ENCODE measurements around the gene ANKRD13D.
A peak's percentile ranks its signal among the peaks of the same experiment; 100 is the strongest.

The ANKRD13D gene

DNA sequence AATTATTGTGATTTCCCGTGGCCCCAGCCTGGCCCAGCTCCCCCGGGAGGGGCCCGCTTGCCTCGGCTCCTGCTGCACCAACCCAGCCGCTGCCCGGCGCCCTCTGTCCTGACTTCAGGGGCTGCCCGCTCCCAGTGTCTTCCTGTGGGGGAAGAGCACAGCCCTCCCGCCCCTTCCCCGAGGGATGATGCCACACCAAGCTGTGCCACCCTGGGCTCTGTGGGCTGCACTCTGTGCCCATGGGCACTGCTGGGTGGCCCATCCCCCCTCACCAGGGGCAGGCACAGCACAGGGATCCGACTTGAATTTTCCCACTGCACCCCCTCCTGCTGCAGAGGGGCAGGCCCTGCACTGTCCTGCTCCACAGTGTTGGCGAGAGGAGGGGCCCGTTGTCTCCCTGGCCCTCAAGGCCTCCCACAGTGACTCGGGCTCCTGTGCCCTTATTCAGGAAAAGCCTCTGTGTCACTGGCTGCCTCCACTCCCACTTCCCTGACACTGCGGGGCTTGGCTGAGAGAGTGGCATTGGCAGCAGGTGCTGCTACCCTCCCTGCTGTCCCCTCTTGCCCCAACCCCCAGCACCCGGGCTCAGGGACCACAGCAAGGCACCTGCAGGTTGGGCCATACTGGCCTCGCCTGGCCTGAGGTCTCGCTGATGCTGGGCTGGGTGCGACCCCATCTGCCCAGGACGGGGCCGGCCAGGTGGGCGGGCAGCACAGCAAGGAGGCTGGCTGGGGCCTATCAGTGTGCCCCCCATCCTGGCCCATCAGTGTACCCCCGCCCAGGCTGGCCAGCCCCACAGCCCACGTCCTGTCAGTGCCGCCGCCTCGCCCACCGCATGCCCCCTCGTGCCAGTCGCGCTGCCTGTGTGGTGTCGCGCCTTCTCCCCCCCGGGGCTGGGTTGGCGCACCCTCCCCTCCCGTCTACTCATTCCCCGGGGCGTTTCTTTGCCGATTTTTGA lies 3.3 kb upstream of the ANKRD13D start:
- DNase-seq (ENCODE audit: low read depth in 2 of 2, low spot score in 1 of 2), result no peak

DNA sequence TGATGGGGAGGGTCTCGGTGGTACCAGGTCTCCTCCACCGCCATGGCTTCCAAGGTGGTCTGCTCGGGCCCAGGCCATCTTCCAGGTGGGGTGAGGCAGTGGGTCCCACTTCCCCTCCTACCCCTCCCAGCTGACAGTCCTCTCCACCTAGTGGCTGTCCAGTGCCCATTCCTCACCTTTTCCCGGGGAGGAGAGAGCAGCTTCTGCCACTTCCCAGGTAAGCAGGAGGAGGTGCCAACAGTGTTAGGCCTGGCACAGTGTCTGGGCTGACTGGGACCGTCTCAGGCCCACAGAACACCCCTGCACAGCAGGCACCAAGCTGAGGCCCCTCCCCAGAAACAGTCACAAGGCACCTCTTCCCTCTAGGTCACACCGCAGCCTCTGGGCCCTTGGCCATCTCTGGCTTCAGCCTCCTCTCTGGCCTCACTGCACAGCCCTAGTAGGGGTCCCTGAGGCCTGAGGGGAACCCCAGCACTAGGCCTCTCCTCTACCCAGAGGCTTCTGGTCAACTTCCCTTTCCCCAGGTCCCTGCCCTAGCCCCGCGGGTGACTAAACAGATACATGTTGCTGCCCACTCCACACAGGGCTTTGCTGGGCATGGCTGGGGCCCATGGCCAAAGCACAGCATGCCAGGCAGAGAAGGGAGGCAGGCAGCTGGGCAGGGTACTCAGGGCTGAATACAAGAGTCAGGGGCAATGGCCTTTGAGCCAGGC lies 2.3 kb upstream of the ANKRD13D start:
- DNase-seq (ENCODE audit: low read depth in 2 of 2, low spot score in 1 of 2), result no peak

DNA sequence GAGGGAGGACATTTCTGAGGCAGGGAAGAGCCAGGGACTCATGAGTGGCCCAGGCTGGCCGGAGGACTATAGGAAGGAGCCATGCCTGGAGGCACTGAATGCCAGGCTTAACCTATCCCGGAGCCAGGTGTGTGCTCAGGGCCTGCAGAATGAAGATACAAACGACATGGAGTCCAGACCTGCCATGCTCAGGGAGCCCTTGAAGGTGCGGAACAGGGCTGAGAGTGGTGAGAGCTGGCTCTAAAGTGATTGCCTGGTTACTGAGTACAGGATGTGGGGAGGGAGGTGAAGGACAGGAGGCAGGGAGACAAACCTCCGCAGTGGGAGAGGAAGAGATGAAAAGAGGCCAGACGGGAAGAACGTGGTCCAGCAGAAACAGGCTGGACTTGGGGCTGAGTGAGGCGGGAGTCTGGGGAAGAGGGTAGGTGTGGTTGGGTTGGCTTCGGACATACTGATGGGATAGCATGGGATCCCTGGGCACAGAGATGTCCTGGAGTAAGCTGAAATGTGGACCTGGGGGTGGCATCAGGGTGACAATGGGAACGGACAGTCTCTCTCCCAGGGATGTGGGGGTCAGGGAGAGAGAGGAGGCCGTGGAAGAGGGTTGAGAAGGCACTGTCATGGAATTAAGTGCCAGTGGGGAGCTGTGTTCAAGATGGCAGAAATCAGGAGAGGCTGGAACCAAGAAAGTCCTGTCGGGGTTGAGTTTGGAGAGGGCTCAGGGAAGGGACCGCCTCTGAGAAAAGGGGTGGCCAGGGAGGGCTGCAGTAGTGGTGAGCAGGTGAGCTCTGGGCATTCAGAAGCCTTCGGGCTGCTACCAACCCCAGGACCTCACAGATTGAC lies 1.5 kb upstream of the ANKRD13D start:
- no peak for DNase-seq (ENCODE audit: low read depth in 2 of 2, low spot score in 1 of 2)

DNA sequence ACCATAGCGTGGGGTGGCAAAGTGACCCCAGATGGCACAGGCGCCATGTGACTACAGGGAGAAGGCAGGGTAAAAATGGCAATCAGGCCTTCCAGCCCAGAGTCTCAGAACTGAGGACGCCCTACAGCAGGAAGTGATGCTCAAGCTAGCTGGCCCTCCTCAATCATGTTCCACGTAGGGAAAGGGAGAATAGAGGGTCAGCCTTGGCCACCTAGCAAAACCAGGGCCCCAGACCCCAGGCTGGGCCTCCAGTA lies 978 bp upstream of the ANKRD13D start:
- DNase-seq (ENCODE audit: low read depth in 2 of 2, low spot score in 1 of 2), result no peak

DNA sequence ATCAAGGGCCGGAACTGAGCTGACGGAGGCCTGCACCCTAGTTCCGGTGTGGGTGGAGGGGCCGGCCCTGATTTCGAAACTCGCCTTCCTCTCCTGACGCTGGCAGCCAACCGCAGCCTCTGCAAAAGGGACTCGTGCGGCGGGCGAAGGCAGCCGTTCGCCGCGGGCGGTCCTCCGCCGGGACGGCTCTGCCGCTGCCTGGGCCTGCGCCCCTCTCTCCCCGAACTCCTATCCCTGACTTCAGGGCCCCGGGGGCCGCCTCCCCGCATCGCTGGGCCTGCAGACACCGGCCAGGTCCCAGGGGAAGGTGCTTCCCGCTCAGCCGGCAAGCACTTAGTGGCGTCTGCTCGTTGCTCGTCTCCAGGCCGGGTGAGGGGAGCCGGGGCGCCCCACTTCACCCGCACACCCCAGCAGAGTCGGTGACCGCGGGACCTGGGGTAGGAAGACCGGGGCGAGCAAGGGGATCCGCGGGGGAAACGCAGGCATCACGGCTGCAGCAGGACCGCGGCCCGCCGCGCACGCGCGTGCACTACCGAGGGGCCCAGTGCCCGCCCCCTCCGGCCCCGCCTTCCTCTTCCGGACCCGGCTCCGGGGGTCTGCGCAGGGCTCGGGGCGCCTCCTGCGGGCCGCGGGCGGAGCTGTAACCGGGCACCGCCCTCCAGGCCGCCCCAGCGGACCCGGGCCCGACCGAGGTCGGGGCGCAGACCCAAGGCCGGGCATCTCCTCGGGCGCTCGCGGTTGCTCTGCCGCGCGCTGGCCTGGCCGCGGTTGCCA lies 464 bp upstream of the ANKRD13D start:
- peak; percentile 81 to 82 for DNase-seq (ENCODE audit: low read depth in 2 of 2, low spot score in 1 of 2)

DNA sequence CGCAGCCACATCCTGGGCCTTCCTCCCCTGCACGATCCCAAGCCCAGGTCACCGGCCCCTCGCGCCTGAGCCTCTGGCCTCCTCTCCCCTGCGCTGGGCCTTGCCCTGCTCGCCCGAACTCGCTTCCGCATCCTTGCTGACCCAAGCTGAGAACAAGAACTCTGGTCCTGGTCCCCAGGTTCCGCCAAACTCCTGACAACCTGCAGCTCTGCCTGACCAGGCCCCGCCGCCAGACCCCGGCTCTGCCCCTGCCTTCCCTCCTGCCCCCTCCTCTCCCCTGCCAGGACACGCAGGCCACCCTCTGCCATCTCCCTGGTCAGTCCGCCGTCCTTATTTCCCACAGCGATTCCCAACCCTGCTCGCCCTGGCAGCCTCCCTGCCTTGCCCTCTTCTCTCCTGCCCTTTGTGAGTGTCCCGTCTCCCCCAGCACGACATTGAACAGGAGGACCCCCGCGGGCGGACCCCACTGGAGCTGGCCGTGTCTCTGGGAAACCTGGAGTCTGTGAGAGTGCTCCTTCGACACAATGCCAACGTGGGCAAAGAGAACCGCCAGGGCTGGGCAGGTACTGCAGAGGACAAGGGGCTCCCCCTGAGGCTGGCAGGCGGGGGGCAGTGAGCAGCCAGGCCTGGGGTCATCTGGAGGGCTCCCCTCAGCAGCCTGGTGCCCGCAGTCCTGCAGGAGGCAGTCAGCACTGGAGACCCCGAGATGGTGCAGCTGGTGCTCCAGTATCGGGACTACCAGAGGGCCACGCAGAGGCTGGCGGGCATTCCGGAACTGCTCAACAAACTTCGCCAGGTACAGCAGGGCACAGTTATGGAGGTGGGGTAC lies 762 bp downstream of the ANKRD13D start:
- DNase-seq (ENCODE audit: low read depth in 2 of 2, low spot score in 1 of 2), result no peak

DNA sequence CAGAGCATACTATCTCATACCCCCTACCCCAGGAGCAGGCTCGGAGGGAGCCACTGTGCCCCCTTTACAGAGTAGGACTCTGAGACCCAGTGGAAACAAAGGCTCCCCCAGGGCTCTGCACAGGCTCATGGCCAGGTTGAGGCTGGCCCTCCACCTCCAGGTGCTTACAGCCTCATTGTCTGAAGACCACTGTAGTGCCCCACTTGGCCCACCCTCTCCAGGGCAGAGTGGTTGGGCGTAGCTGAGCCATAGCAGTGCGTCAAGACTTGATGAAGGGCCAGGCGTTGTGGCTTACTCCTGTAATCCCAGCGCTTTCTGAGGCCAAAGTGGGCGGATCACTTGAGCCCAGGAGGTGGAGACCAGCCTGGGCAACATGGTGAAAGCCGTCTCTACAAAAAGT lies 1.7 kb downstream of the ANKRD13D start:
- no peak for DNase-seq (ENCODE audit: low read depth in 2 of 2, low spot score in 1 of 2)

DNA sequence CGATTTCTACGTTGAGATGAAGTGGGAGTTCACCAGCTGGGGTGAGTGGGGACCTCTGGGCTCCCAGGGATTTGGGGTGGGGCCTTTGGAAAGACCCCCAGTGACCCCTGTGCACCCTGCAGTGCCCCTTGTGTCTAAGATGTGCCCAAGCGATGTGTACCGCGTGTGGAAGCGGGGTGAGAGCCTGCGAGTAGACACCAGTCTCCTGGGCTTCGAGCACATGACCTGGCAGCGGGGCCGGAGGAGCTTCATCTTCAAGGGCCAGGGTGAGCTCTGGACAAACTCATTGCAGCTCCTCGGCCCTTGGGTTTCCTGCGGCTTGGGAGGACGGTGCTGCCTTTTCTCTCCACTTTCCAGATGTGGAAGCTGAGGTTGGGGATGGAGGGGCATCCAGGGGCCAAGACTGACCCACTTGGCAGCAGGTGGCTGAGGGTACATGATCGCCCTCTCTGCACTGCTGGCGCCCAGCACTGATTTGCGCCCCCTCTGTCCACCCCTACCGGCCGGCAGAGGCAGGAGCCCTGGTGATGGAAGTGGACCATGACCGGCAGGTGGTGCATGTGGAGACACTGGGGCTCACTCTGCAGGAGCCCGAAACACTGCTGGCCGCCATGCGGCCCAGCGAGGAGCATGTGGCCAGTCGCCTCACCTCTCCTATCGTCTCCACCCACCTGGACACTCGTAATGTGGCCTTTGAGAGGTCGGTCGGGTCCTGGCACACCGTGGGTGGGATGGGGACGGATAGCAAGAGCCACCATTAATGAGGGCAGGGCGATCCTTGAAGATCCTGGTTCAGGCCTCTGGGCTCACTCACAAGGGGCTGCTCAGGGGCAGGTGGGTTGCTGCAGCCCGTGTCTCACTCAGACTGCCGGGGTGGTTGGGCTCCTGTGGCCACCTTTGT lies 2.6 kb downstream of the ANKRD13D start:
- no peak for DNase-seq (ENCODE audit: low read depth in 2 of 2, low spot score in 1 of 2)

DNA sequence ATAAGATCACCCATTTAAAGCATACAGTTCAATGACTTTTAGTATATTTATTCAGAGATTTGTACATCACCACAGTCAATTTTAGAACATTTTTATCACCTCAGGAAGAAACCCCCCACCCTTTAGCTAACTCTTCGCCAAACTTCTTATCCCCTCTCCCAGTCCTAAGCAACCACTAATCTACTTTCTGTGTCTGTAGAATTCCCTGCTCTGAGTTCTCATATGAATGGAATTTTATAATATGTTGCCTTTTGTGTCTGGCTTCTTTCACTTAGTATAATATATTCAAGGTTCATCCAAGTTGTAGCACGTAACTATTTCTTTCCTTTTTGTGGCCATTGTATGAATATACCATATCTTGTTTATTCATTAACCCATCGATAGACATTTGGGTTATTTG lies 3.6 kb downstream of the ANKRD13D start:
- no peak for DNase-seq (ENCODE audit: low read depth in 2 of 2, low spot score in 1 of 2)

DNA sequence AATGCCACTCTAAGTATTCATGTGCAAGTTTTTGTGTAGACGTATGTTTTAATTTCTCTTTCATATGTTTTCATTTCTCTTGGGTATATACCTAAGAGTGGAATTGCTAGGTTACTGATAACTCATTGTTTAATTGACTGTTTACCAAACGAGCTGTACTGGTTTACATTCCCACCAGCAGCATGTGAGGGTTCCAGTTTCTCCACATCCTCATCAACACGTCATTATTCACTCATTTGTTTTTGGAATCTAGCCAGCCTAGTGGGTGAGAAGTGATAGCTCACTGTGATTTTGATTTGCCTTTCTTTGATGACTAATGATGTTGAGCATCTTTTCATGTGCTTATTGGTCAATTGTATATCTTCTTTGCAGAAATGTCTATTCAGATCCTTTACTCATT lies 4.0 kb downstream of the ANKRD13D start:
- no peak for DNase-seq (ENCODE audit: low read depth in 2 of 2, low spot score in 1 of 2)

DNA sequence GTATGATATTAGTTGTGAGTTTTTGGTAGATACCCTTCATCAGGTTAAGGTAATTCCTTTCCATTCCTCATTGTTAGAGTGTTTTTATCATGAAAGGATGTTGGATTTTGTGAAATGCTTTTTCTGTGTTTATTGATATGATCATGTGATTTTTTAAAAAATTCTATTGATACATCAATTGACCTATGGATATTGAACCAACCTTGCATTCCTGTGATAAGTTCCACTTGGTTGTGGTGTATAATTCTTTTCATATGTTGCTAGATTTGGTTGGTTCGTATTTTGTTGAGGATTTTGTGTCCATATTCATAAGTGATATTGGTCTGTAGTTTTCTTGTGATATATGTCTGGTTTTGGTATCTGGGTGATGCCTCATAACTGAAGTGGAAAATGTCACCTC lies 6.7 kb downstream of the ANKRD13D start:
- DNase-seq (ENCODE audit: low read depth in 2 of 2, low spot score in 1 of 2), result no peak

DNA sequence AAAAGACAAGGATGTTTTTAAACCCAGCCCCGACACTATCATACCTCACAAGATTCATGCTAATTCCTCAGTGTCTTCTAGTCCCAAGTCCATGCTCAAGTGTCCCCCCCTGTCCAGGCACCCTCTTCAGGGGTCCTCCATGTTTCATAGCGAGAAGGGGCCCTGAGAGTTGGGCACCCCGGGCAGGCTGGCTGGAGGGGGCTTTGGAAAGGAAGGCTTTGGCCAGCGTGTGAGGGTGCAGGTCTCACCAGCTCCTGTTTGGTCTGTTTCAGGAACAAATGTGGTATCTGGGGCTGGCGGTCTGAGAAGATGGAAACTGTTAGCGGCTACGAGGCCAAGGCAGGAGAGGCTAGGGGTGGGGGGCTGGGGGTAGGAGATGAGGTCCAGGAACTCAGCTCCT lies 9.7 kb downstream of the ANKRD13D start:
- DNase-seq (ENCODE audit: low read depth in 2 of 2, low spot score in 1 of 2), result no peak

DNA sequence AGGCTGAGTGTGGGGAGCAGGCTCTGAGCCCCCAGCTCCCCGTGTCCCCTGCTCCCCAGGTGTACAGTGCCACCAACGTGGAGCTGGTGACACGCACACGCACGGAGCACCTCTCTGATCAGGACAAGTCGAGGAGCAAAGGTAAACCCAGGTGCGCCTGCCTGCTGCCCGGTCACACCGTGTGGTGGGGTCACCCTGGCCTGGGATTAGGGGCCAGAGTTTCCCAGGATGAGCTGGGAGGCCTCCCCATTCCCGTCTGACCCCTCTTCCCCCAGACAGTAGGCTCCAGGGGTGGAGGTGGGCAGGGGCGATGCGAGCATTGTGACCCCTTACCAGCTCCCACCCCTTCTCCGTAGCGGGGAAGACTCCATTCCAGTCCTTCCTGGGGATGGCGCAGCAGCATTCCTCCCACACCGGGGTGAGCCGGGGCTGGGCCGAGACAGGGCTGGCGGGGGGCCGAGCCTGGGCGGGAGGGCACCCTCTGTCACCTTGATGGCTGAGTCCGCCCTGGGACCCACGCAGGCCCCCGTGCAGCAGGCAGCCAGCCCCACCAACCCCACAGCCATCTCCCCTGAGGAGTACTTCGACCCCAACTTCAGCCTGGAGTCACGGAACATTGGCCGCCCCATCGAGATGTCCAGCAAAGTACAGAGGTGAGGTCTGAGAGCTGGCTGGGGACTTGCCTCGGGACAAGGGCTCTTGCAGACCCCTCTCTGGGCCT lies 10.5 kb downstream of the ANKRD13D start:
- no peak for DNase-seq (ENCODE audit: low read depth in 2 of 2, low spot score in 1 of 2)

DNA sequence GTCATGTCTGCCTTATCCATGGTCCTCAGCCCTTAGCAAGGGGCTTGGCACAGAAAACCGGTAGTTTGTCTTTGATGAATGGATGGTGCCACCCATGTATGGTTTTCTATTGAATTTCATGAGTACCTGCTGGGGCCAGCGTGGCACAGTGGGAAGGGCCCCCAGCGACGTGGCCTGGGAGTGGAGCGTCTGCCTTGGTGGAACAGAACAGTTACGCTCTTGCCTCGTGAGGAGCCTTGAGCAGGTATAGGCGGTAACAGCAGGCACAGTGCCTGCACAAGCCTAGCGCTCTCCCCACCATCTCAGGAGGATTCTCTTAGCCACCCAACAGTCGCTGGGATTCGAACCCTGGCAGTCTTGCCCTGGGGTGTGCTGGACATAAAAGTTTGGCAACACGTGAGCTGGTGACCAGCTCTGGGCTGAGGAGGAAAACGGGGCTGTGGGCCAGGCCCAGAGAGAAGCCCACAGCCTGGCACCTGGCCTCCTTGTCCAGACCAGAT lies 11.2 kb downstream of the ANKRD13D start:
- no peak for DNase-seq (ENCODE audit: low read depth in 2 of 2, low spot score in 1 of 2)

DNA sequence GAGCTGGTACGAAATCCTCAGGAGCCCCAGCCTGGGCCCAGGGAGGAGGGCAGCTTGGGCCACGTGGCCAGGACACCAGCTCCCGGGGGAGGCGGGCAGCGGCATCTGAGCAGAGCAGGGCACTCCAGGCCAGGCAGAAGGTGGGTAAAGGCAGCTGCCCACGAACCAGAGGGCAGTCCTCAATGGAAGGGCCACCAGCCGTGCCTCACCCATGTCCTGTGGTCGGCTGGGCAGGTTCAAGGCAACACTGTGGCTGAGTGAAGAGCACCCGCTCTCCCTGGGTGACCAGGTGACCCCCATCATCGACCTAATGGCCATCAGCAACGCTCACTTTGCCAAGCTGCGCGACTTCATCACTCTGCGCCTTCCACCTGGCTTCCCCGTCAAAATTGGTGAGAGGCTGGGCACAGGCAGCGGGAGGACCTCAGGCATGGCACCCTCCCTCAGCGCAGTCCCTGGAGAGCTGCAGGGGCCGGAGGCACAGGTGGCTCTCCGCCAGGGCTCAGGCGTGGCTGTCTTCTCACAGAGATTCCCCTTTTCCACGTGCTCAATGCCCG lies 11.7 kb downstream of the ANKRD13D start:
- DNase-seq (ENCODE audit: low read depth in 2 of 2, low spot score in 1 of 2), result no peak

DNA sequence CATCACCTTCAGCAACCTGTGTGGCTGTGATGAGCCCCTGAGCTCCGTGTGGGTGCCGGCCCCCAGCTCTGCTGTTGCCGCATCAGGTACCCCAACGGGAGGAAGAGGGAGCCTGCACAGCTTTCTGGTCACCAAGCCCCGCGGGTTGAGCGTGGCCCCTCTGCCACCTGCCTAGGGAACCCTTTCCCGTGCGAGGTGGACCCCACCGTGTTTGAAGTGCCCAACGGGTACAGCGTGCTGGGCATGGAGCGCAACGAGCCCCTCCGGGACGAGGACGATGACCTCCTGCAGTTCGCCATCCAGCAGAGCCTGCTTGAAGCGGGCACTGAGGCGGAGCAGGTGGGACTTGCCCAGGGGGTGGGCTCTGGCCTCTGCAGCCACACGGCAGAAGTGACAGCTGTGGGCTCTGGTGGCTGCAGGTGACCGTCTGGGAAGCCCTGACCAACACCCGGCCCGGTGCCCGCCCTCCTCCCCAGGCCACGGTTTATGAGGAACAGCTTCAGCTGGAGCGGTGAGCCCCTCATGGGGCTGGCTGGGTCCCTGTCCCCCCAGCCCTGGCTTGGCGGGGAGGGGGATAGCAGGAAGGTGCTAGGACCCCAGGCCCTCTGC lies 12.3 kb downstream of the ANKRD13D start:
- no peak for DNase-seq (ENCODE audit: low read depth in 2 of 2, low spot score in 1 of 2)

DNA sequence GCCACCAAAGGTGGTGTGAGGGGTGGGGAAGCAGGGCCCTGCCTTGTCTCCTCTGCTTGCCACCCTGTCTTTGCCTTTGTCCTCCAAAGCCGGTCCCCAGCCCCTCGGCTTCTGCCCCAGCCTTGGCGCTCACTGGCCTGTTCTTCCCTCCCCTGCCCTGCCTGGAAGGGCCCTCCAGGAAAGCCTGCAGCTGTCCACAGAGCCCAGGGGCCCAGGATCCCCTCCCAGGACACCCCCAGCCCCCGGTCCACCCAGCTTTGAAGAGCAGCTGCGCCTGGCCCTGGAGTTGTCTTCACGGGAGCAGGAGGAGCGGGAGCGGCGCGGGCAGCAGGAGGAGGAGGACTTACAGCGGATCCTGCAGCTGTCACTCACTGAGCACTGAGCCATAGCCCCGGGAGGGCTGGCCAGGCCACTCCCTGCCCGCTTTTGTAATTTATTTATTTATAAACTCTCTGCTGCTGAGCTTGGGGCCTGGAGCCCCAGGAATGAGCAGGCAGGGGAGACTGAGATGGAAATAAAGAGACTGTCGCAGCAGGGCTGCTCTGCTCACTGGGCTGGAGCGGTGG lies 12.9 kb downstream of the ANKRD13D start:
- no peak for DNase-seq (ENCODE audit: low read depth in 2 of 2, low spot score in 1 of 2)
